Epithelial cell of esophagus (primary cell): ENCODE data around the gene LRRC36.
A peak's percentile ranks its signal among the peaks of the same experiment; 100 is the strongest.

ENCODE experiments used
- DNase-seq: peaks from one replicate; pipeline ENCODE4 v3.0.0; 2010; ENCODE audit warnings: low read depth
- H3K4me3 ChIP-seq: 2 replicates; pipeline ENCODE4 v1.5.1; 2011; ENCODE audit warnings: mild to moderate bottlenecking, low read length, control low read depth
- TF ChIP-seq, protein P1 (sequence below): IDR thresholded peaks from 2 replicates; pipeline ENCODE4 v1.5.1; 2011; ENCODE audit warnings: low read depth, mild to moderate bottlenecking, low read length, control low read depth, inconsistent platforms; ENCODE audit not compliant: insufficient read depth; ENCODE audit errors: missing control alignments

Gene LRRC36

DNA sequence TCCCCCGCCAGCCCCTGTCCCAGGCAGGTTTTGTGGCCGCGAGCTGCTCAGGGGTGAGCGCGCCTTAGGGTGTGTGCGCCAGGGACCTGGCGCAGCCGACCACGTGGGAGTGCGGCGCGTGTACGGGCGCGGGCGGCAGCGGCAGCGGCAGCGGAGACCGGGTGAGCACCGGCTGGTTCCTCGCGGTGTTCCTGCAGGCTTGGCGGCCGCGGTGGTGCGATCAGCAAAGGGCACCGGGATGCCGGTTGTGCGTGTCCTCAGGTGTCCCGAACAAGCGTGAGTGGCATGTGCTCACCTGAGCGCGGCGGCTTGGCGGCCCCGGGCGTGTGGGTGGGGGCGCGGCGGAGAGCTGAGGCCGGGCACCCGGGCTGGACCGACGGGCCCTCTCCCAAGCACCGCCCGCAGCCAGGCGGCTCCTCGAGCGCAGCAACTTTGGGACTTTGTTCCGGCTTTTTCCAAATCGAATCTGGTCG lies 103.9 kb downstream of the LRRC36 start:
- peak; percentile 53 for DNase-seq
- H3K4me3 ChIP-seq, result peak overlapping the region; percentile 39
- TF ChIP-seq, protein P1, sequence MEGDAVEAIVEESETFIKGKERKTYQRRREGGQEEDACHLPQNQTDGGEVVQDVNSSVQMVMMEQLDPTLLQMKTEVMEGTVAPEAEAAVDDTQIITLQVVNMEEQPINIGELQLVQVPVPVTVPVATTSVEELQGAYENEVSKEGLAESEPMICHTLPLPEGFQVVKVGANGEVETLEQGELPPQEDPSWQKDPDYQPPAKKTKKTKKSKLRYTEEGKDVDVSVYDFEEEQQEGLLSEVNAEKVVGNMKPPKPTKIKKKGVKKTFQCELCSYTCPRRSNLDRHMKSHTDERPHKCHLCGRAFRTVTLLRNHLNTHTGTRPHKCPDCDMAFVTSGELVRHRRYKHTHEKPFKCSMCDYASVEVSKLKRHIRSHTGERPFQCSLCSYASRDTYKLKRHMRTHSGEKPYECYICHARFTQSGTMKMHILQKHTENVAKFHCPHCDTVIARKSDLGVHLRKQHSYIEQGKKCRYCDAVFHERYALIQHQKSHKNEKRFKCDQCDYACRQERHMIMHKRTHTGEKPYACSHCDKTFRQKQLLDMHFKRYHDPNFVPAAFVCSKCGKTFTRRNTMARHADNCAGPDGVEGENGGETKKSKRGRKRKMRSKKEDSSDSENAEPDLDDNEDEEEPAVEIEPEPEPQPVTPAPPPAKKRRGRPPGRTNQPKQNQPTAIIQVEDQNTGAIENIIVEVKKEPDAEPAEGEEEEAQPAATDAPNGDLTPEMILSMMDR, result no peak

DNA sequence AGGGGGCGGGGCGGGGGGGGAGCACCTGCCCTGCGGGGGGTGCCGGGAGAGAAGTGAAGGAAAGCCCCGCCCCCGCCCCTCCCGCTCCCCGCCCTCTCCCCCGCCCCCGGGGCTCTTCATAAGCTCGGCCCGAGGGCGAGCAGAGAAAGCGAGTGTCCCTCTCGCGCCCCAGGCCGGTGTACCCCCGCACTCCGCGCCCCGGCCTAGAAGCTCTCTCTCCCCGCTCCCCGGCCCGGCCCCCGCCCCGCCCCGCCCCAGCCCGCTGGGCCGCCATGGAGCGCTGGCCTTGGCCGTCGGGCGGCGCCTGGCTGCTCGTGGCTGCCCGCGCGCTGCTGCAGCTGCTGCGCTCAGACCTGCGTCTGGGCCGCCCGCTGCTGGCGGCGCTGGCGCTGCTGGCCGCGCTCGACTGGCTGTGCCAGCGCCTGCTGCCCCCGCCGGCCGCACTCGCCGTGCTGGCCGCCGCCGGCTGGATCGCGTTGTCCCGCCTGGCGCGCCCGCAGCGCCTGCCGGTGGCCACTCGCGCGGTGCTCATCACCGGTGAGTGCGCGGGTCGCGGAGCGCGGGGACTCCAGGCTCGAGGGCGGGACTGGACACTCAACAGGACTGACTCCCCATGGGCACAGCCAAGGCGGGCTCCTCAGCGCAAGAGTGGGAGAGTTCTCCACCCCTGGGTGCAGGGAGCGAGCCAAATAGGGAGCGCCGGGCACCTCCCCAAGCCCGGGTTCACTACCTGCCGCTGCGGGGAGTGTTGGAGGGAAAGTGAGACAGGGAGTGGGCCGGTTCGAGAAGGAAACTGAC lies 104.6 kb downstream of the LRRC36 start, which contains the start of gene HSD11B2:
HSD11B2 (plus strand) TSS at position 145 of the 798 bp plus-strand sequence; CDS start at position 273, 128 bp downstream.
- DNase-seq, result peak; percentile 65
- TF ChIP-seq, protein P1, result no peak

DNA sequence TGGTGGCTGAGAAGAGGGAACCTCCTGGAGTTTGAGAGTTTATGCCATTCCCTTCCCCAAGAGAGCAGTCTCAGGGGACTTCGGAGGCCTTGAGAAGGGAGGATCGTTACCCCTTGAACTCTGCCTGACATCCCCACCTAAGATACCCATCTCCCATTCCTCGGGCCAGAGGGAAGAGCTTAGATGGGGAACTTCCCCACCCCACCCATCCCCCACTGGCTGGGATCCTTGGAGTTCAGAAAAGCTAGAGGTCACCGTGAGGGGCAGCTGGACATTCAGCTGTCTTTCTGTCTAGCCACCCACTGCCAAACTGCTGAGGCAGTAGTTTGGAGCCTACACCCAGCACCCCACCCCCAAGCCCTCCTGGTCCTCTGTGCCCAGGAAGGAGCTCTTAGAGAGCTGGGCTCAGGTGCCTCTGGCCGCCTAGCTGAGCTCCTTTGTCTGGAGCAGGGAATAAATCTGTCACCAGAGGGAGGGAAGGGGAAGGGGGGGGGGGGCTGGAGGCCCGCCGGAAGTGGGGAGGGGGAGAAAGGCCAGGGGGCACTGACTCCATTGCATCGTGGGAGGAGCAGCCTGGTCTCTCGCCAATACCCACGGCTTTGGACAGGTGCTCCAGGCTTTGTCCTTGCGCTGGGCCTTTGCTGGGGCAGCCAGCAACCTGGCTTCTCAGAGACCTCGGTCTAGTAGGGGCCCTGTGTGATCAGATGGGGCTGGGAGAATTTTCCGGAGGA lies 105.3 kb downstream of the LRRC36 start:
- no peak for DNase-seq
- peak overlapping the region; percentile 38 for H3K4me3 ChIP-seq
- TF ChIP-seq, protein P1, result no peak

More for the DNA sequence above, 104.6 kb downstream of the LRRC36 start, which contains the start of gene HSD11B2:
- H3K4me3 ChIP-seq, result peak within 1 kb of the TSS; percentile 39

DNA sequence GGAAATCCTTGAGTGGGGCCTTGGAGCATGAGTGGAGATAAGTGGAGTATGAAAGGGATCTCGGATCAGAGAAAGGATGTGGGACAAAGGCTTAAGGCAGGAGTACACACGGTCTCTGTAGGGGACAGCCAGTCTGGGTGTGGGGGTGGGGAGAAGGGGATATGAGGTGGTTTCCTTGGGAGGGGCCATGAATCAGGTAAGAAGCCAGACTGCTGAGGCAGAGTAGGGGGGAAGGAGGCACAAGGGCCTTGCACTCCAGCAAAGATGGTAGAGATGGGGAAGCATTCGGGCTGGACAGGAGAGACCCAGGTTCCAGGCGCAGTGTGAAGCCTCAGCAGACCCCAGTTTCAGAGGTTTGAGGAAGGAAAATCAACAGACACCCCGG lies 105.9 kb downstream of the LRRC36 start:
- TF ChIP-seq, protein P1, result no peak
- no peak for DNase-seq
- H3K4me3 ChIP-seq, result no peak overlapping the region

DNA sequence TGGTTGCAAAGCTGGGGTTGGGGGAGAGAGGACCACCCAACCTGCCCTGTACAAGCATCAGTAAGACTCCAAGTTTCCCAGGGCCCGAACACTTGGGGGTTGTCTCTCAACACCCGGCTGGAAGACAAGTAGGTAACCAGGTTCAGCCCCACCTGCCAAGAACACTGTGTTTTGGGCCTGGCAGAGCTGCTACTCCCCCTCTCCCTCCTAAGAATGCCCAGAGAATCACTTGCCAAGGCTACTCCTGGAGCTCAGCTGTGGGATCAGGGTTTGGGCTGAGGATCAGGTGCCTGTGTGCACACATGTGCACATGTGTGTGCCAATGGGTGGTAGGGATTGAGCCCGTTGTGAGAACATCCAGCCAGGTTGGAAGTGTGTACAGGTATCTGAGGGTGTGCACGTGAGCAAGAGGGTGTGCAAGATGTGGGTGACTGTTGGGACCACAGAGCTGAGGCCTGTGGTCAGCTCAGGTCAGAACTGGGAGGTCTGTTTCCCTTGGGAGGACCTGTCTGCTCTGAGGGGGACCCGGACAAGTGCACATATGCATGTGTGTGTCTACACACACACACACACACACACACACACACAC lies 106.6 kb downstream of the LRRC36 start:
- DNase-seq, result no peak
- TF ChIP-seq, protein P1, result no peak
- H3K4me3 ChIP-seq, result no peak overlapping the region
